G401 (cell line): ENCODE measurements around the gene GRK3. TPM values are rescaled to one million over a fixed set of nuclear protein-coding genes. Genes with fewer than 3 reads are reported as not detected.
"Not testable (repeated sequence)": the region's sequence is repeated elsewhere in the genome, so short reads cannot be mapped to it uniquely, and the experiment has no call there.

Experiments
- DNase-seq: peaks from one replicate; pipeline ENCODE4 v3.0.0-alpha.2; 2015; ENCODE audit warnings: low spot score
- in situ Hi-C: cut with HindIII; loops from 2 replicates; pipeline ENCODE4 v1.10.0; 2016; ENCODE audit warnings: low sequenced_read_pairs, mixed read lengths
- total RNA-seq: library from RNA; depleted of rRNA; stranded (reverse); fragments of >200 nt; shearing (Covaris generic); gene quantifications from 2 replicates; pipeline ENCODE4 v1.2.3, GENCODE V29; 2014

The GRK3 gene
- total RNA-seq, 1 experiment from 2014 or later, result 16.3 TPM

GRCh38 chr22:25546751-25547150 lies 17.7 kb upstream of the GRK3 start:
- DNase-seq, result no peak
- in situ Hi-C loops, result no loop called here

- in situ Hi-C loops, result no loop called here
- no peak for DNase-seq
Observed at GRCh38 chr22:25548866-25549464, 15.5 kb upstream of the GRK3 start.

- in situ Hi-C loops, result no loop called here
- DNase-seq, result no peak
Observed at GRCh38 chr22:25551396-25551795, 13.1 kb upstream of the GRK3 start.

- in situ Hi-C loops, result not testable (repeated sequence)
Observed at GRCh38 chr22:25552405-25552804, 12.1 kb upstream of the GRK3 start.

GRCh38 chr22:25553131-25553530 lies 11.3 kb upstream of the GRK3 start:
- in situ Hi-C loops, result no loop called here
- no peak for DNase-seq

More at GRCh38 chr22:25552405-25552804, 12.1 kb upstream of the GRK3 start:
- DNase-seq, result not testable (repeated sequence)

- DNase-seq, result no peak
- in situ Hi-C loops, result no loop called here
Observed at GRCh38 chr22:25554238-25554671, 10.2 kb upstream of the GRK3 start.

GRCh38 chr22:25554689-25555088 lies 9.8 kb upstream of the GRK3 start:
- in situ Hi-C loops, result no loop called here
- DNase-seq, result no peak

GRCh38 chr22:25555586-25555985 lies 8.9 kb upstream of the GRK3 start:
- in situ Hi-C loops, result no loop called here
- no peak for DNase-seq

- in situ Hi-C loops, result no loop called here
- no peak for DNase-seq
Observed at GRCh38 chr22:25557218-25557617, 7.3 kb upstream of the GRK3 start.

- DNase-seq, result peak; percentile 62
- in situ Hi-C loops, result no loop called here
Observed at GRCh38 chr22:25558341-25558740, 6.1 kb upstream of the GRK3 start.

GRCh38 chr22:25559910-25560309 lies 4.6 kb upstream of the GRK3 start:
- in situ Hi-C loops, result not testable (repeated sequence)

GRCh38 chr22:25561182-25561581 lies 3.3 kb upstream of the GRK3 start:
- in situ Hi-C loops, DNase-seq: not testable (repeated sequence)

More at GRCh38 chr22:25559910-25560309, 4.6 kb upstream of the GRK3 start:
- DNase-seq, result not testable (repeated sequence)

- DNase-seq, in situ Hi-C loops: not testable (repeated sequence)
Observed at GRCh38 chr22:25561927-25562326, 2.5 kb upstream of the GRK3 start.

GRCh38 chr22:25562966-25563760 lies 1.3 kb upstream of the GRK3 start:
- in situ Hi-C loops, result not testable (repeated sequence)
- DNase-seq, result peak; percentile 21

- in situ Hi-C loops, result no loop called here
- DNase-seq, result peak; percentile 48
Observed at GRCh38 chr22:25563761-25564319, 635 bp upstream of the GRK3 start.

GRCh38 chr22:25564979-25565677 lies 653 bp downstream of the GRK3 start:
- in situ Hi-C loops, result no loop called here
- peak; percentile 47 for DNase-seq

- DNase-seq, result no peak
- in situ Hi-C loops, result no loop called here
Observed at GRCh38 chr22:25566186-25566897, 1.9 kb downstream of the GRK3 start.

GRCh38 chr22:25566898-25567235 lies 2.4 kb downstream of the GRK3 start:
- no peak for DNase-seq
- in situ Hi-C loops, result no loop called here

- DNase-seq, result no peak
- in situ Hi-C loops, result no loop called here
Observed at GRCh38 chr22:25567251-25567675, 2.8 kb downstream of the GRK3 start.
